Fibroblast of mammary gland (primary cell): ENCODE results near the gene HHATL.

Experiments
- DNase-seq: peaks from one replicate; pipeline ENCODE4 v3.0.0-alpha.2; 2010; ENCODE audit warnings: low read depth
- H3K4me3 ChIP-seq: 2 replicates; pipeline ENCODE4 v1.5.1; 2011; ENCODE audit warnings: low read depth, mild to moderate bottlenecking, low read length, moderate library complexity; ENCODE audit not compliant: control insufficient read depth
- CTCF ChIP-seq: conservative IDR thresholded peaks from 2 replicates; pipeline ENCODE4 v1.5.1; 2011; ENCODE audit warnings: low read depth, low read length, inconsistent platforms; ENCODE audit not compliant: control insufficient read depth, insufficient read depth

Gene HHATL

GRCh38 chr3:42660131-42660715 lies 42.4 kb downstream of the HHATL start:
- DNase-seq: peak; percentile 50
- TF ChIP-seq CTCF: no peak
- H3K4me3 ChIP-seq: no peak overlapping the region

GRCh38 chr3:42659451-42660130 lies 43.0 kb downstream of the HHATL start:
- TF ChIP-seq CTCF: no peak
- H3K4me3 ChIP-seq: no peak overlapping the region
- DNase-seq: no peak

GRCh38 chr3:42658771-42659390 lies 43.7 kb downstream of the HHATL start:
- no peak overlapping the region for H3K4me3 ChIP-seq

GRCh38 chr3:42658091-42658770 lies 44.4 kb downstream of the HHATL start:
- no peak for TF ChIP-seq CTCF
- no peak for DNase-seq
- no peak overlapping the region for H3K4me3 ChIP-seq

More at GRCh38 chr3:42658771-42659390, 43.7 kb downstream of the HHATL start:
- no peak for TF ChIP-seq CTCF
- DNase-seq: no peak

- DNase-seq: no peak
- no peak overlapping the region for H3K4me3 ChIP-seq
- TF ChIP-seq CTCF: no peak
These were observed 44.9 kb downstream of the HHATL start for GRCh38 chr3:42657675-42658074.

- TF ChIP-seq CTCF: no peak
- DNase-seq: no peak
- H3K4me3 ChIP-seq: no peak overlapping the region
These were observed 45.7 kb downstream of the HHATL start for GRCh38 chr3:42656680-42657610.
